PC-9 (cell line): ENCODE data around the gene C1orf35. TPM values are rescaled to one million over a fixed set of nuclear protein-coding genes. Genes with fewer than 3 reads are reported as not detected.

Experiments
- Bru-seq: library from RNA; stranded (reverse); fragments of 400-500 nt; gene quantifications from one replicate; lab custom pipeline; 2021; lab: Mats Ljungman, UMichigan
- BruChase-seq, 2 experiments: library from RNA; stranded (reverse); fragments of 400-500 nt; gene quantifications; one replicate each; lab custom pipeline; 2021; lab: Mats Ljungman, UMichigan
- BruUV-seq: library from RNA; stranded (reverse); fragments of 400-500 nt; replicated peaks from 2 replicates; lab custom pipeline; 2021; lab: Mats Ljungman, UMichigan
- CTCF ChIA-PET: fragments of 300-600 bp; sonication (Branson Sonifier 250); formaldehyde crosslinking; loops from one replicate; lab custom pipeline; 2022; ENCODE audit warnings: antibody characterized with exemption; lab: Charles Lee
- POLR2A ChIA-PET: fragments of 300-600 bp; sonication (Branson Sonifier 250); formaldehyde crosslinking; loops from one replicate; lab custom pipeline; 2022; ENCODE audit warnings: antibody characterized with exemption; ENCODE audit not compliant: unreplicated experiment; lab: Charles Lee
- DNase-seq, 2 experiments: peaks; one replicate each; pipeline versions ENCODE4 v3.0.0 to v3.0.0-alpha.2; 2015 to 2022; ENCODE audit warnings: mixed read lengths in 1 of 2
- H2AFZ ChIP-seq: fragments of 200-600 bp; sonication (generic); 2 replicates; pipeline ENCODE4 v1.8.1; 2017; ENCODE audit warnings: antibody characterized with exemption
- H3F3A ChIP-seq: fragments of 200-600 bp; sonication (generic); 2 replicates; pipeline ENCODE4 v1.8.1; 2017; ENCODE audit warnings: antibody characterized with exemption, mild to moderate bottlenecking, low read depth; ENCODE audit not compliant: insufficient read depth
- H3K27ac ChIP-seq: fragments of 200-600 bp; sonication (generic); 2 replicates; pipeline ENCODE4 v1.6.1; 2016; ENCODE audit warnings: mixed run types
- H3K27me3 ChIP-seq: fragments of 200-600 bp; sonication (generic); 2 replicates; pipeline ENCODE4 v1.6.1; 2016; ENCODE audit warnings: low read depth, mixed run types; ENCODE audit not compliant: insufficient read depth
- H3K36me3 ChIP-seq: fragments of 200-600 bp; sonication (generic); 2 replicates; pipeline ENCODE4 v1.6.1; 2016; ENCODE audit warnings: low read depth, mixed run types
- H3K4me1 ChIP-seq: fragments of 200-600 bp; sonication (generic); replicated peaks from 2 replicates; pipeline ENCODE4 v1.6.1; 2016; ENCODE audit warnings: mixed run types; ENCODE audit not compliant: insufficient read depth
- H3K4me2 ChIP-seq: fragments of 200-600 bp; sonication (generic); 2 replicates; pipeline ENCODE4 v1.6.1; 2017; ENCODE audit warnings: mixed run types
- H3K4me3 ChIP-seq: fragments of 200-600 bp; sonication (generic); 2 replicates; pipeline ENCODE4 v1.6.1; 2016; ENCODE audit warnings: mixed run types
- H3K79me2 ChIP-seq: fragments of 200-600 bp; sonication (generic); 2 replicates; pipeline ENCODE4 v1.6.1; 2017; ENCODE audit warnings: low read depth, mixed run types
- H3K9me2 ChIP-seq: fragments of 200-600 bp; sonication (generic); 2 replicates; pipeline ENCODE4 v1.8.1; 2017; ENCODE audit warnings: mild to moderate bottlenecking; ENCODE audit not compliant: insufficient read depth
- H3K9me3 ChIP-seq: fragments of 200-600 bp; sonication (generic); 2 replicates; pipeline ENCODE4 v1.8.1; 2016; ENCODE audit warnings: low read depth; ENCODE audit not compliant: insufficient read depth
- H4K20me1 ChIP-seq: fragments of 200-600 bp; sonication (generic); 2 replicates; pipeline ENCODE4 v1.8.1; 2017; ENCODE audit not compliant: insufficient read depth
- EZH2 ChIP-seq: fragments of 200-600 bp; sonication (generic); IDR thresholded peaks from 2 replicates; pipeline ENCODE4 v1.8.0; 2017; ENCODE audit warnings: antibody characterized with exemption, low read depth
- intact Hi-C: fragments of 100-400 bp; cut with micrococcal nuclease; formaldehyde crosslinking; loops from one replicate; pipeline ENCODE4 v1.10.0; 2022; ENCODE audit not compliant: unreplicated experiment
- long read RNA-seq: library from polyadenylated mRNA; stranded (forward); transcript quantifications from one replicate; pipeline ENCODE4 v2.0.0, GENCODE V29; 2022
- total RNA-seq: library from RNA; stranded (reverse); gene quantifications from 2 replicates; pipeline ENCODE4 v1.2.3, GENCODE V29; 2021
- TF ChIP-seq, protein P1 (sequence below): fragments of 200-600 bp; sonication (generic); conservative IDR thresholded peaks from 2 replicates; pipeline ENCODE4 v1.6.1; 2017; ENCODE audit warnings: mixed run types, antibody characterized with exemption, mild to moderate bottlenecking, moderate library complexity

The C1orf35 gene
- total RNA-seq: 26.4 and 37.6 TPM in 2 replicates
- percentile 70 among the genes with signal in this experiment for Bru-seq, nascent RNA
- BruChase-seq, experiment 1, labeled RNA remaining after a 2-hour chase: percentile 85 among the genes with signal in this experiment
- percentile 84 among the genes with signal in this experiment for BruChase-seq, experiment 2, labeled RNA remaining after a 6-hour chase
- long read RNA-seq, transcript C1orf35-201 (8 exons, 1,427 nt): major isoform, 67 of 165 reads
- long read RNA-seq, partial matches to known transcripts: 7 of 165 reads
- long read RNA-seq, other reads (novel, unspliced or antisense): 90 of 165 reads

DNA sequence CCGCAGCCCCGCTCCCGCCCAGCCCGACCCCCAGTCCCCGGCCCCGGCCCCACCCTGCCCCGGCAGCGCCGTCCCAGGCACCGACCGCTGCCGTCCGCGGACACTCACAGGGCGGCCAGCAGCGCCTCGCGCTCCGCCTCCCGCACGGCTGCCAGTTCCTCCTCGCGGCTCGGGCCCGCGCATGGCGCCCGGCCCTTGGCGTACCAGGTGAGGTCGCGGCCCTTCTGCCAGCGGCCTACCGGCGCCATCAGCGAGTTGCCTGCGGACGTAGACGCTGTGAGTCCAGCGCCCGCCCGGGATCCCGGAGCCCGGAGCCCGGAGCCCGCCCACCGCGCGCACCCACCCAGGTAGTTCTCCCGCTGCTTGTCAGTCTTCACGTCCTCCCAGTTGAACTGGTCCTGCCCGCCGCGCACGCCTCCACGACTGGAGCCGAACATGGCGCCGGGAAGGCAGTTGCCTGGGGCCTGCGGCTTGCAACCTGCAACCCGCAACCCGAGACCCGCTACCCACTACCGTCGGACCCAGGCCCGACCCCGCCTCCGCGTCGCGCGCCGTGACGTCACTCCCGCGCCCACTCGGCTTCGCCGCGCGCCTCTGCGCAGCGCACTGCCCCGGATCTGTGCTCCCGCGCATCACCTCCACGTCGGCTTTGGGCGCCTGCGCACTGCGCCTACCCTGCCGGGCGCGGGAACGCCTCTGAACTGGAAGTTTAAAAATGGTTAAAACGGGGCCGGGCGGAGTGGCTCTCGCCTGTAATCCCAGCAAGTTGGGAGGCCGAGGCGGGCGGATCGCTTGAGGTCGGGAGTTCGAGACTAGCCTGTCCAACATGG lies at the start of gene C1orf35:
Gene C1orf35, minus strand, starts transcription at position 535 of the 830 bp plus-strand sequence. Its CDS starts 98 bp downstream, at position 437.
- peak; percentile 79 to 95 for DNase-seq
- ChIA-PET CTCF (no interaction called here), POLR2A (no interaction called here)
- Histone ChIP-seq H3K27me3 (no peaks in the 10 kb centered on the region), H3K4me1 (peaks cover 9% of the 10 kb centered on the region), H3K9me2 (no peaks in the 10 kb centered on the region), H3F3A (peaks cover 47% of the 10 kb centered on the region), H3K4me2 (peak within 1 kb of the TSS; percentile 45), H3K4me3 (peak within 1 kb of the TSS; percentile 85), H3K36me3 (peaks cover 8% of the 10 kb centered on the region; the same call in 1 of the 2 replicates), H3K79me2 (peaks cover 9% of the 10 kb centered on the region), H4K20me1 (peaks cover 25% of the 10 kb centered on the region), H2AFZ (peak within 1 kb of the TSS; percentile 93), H3K9me3 (no peaks in the 10 kb centered on the region), H3K27ac (no peak within 1 kb of the TSS)
- no peak for TF ChIP-seq EZH2
- TF ChIP-seq, protein P1, sequence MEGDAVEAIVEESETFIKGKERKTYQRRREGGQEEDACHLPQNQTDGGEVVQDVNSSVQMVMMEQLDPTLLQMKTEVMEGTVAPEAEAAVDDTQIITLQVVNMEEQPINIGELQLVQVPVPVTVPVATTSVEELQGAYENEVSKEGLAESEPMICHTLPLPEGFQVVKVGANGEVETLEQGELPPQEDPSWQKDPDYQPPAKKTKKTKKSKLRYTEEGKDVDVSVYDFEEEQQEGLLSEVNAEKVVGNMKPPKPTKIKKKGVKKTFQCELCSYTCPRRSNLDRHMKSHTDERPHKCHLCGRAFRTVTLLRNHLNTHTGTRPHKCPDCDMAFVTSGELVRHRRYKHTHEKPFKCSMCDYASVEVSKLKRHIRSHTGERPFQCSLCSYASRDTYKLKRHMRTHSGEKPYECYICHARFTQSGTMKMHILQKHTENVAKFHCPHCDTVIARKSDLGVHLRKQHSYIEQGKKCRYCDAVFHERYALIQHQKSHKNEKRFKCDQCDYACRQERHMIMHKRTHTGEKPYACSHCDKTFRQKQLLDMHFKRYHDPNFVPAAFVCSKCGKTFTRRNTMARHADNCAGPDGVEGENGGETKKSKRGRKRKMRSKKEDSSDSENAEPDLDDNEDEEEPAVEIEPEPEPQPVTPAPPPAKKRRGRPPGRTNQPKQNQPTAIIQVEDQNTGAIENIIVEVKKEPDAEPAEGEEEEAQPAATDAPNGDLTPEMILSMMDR: no peak
- intact Hi-C loops: loop anchor here (1.0 to 2.0 kb wide), 2 partner anchors 28 to 98 kb away; no protein-coding TSS in a partner anchor
- TSS peak; percentile 1 for BruUV-seq

GRCh38 chr1:228152918-228153258 lies 49.8 kb upstream of the C1orf35 start:
- Histone ChIP-seq H3K4me3 (no peak overlapping the region), H3K4me2 (no peak overlapping the region), H2AFZ (no peak overlapping the region), H3K9me3 (no peaks in the 10 kb centered on the region), H3K36me3 (no peaks in the 10 kb centered on the region), H3K4me1 (no peaks in the 10 kb centered on the region), H3K9me2 (no peaks in the 10 kb centered on the region), H3F3A (no peaks in the 10 kb centered on the region), H3K27ac (no peak overlapping the region), H4K20me1 (no peaks in the 10 kb centered on the region), H3K27me3 (no peaks in the 10 kb centered on the region), H3K79me2 (no peaks in the 10 kb centered on the region)
- POLR2A ChIA-PET: no interaction called here
- no peak for TF ChIP-seq EZH2
- TF ChIP-seq, protein P1: no peak
- CTCF ChIA-PET: no interaction called here
- BruUV-seq: TSS peak; percentile 11
- DNase-seq: no peak
- intact Hi-C loops: no loop called here

DNA sequence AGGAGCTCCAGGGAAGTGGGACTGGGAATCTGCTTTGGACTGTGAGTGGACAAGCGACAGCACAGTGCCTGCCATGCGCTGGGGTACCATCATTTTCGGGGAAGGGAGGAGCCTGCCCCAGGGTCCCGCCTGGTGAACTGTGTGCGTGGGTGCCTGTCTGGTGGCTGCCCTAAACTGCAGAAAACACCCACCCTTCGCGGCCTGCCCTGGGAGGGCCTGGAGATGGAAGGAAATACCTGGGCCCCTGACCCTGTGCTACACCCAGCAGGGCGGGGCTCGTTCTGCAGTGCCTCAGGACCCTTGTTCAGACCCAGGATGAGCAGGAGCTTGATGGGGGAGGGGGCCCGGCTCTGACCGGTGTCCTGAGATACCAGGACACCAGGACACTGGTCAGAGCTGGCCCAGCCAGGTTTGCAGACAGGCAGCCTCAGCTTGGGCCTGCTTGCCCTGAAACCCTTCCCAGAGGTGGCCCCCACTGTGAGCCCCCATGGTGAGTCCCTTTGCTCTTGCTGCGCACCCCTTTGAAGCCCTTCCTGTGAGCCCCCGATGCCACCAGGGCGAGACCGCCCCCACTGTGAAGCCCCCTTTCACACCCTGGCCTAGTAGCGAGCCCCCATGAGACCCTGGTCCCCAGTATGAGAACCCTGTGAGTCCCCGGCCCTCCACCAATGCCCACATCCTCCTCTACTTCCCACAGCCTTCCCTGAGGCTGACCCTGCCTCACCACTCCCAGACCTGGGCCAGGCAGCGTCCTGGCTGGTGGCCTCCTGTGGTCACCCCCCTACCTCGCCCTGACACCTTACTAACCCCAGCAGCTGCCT lies 49.2 kb upstream of the C1orf35 start:
- no peaks in the 10 kb centered on the region for H3K27me3 ChIP-seq
- H3K4me3 ChIP-seq: no peak overlapping the region
- no peaks in the 10 kb centered on the region for H3F3A ChIP-seq
- no peak overlapping the region for H3K4me2 ChIP-seq
- no peaks in the 10 kb centered on the region for H3K79me2 ChIP-seq
- ChIA-PET CTCF (no interaction called here), POLR2A (no interaction called here)
- intact Hi-C loops: no loop called here
- no peak overlapping the region for H3K27ac ChIP-seq
- H2AFZ ChIP-seq: no peak overlapping the region
- no peaks in the 10 kb centered on the region for H3K4me1 ChIP-seq
- no TSS peak for BruUV-seq
- no peak for DNase-seq
- TF ChIP-seq EZH2: no peak
- TF ChIP-seq, protein P1: no peak
- no peaks in the 10 kb centered on the region for H3K36me3 ChIP-seq
- no peaks in the 10 kb centered on the region for H3K9me3 ChIP-seq
- H3K9me2 ChIP-seq: no peaks in the 10 kb centered on the region
- H4K20me1 ChIP-seq: no peaks in the 10 kb centered on the region
